Keratinocyte (primary cell): ENCODE results near the gene SOX1. TPM values are rescaled to one million over a fixed set of nuclear protein-coding genes. Genes with fewer than 3 reads are reported as not detected.
A peak's percentile ranks its signal among the peaks of the same experiment; 100 is the strongest.

ENCODE experiments used
- DNase-seq: peaks from one replicate; pipeline ENCODE4 v3.0.0-alpha.2; 2011; ENCODE audit warnings: low read depth, missing footprints, low spot score
- FAIRE-seq: peaks from 2 replicates; lab custom pipeline; 2011; peaks lifted over from hg19 to GRCh38; lab: Jason Lieb, UNC
- H2AFZ ChIP-seq: 2 replicates; pipeline ENCODE4 v1.6.0; 2012; ENCODE audit warnings: low read length, control low read depth, inconsistent platforms; ENCODE audit not compliant: control insufficient read depth
- H3K27ac ChIP-seq: 2 replicates; pipeline ENCODE4 v1.5.1; 2011; ENCODE audit warnings: low read length; ENCODE audit not compliant: control insufficient read depth, insufficient read depth
- H3K27me3 ChIP-seq: 3 replicates; pipeline ENCODE4 v1.6.0; 2011; ENCODE audit warnings: low read length; ENCODE audit not compliant: control insufficient read depth, insufficient read depth; ENCODE audit errors: extremely low read depth
- H3K36me3 ChIP-seq, 2 experiments: 2 replicates in 1 of 2; 3 replicates in 1 of 2; pipeline ENCODE4 v1.5.1; 2011; ENCODE audit warnings: low read length in 2 of 2, mild to moderate bottlenecking in 1 of 2; ENCODE audit not compliant: control insufficient read depth in 2 of 2, insufficient read depth in 2 of 2; ENCODE audit errors: extremely low read depth in 1 of 2
- H3K4me1 ChIP-seq: 3 replicates; pipeline ENCODE4 v1.5.1; 2011; ENCODE audit warnings: low read length; ENCODE audit not compliant: control insufficient read depth, insufficient read depth; ENCODE audit errors: extremely low read depth
- H3K4me2 ChIP-seq: 3 replicates; pipeline ENCODE4 v1.6.0; 2011; ENCODE audit warnings: low read depth, low read length; ENCODE audit not compliant: control insufficient read depth, insufficient read depth; ENCODE audit errors: extremely low read depth
- H3K4me3 ChIP-seq, 3 experiments: fragments of 200-600 bp in 1 of 3; sonication (generic) in 1 of 3; 2 replicates in 2 of 3; 3 replicates in 1 of 3; pipeline ENCODE4 v1.5.1; 2011 to 2016; ENCODE audit warnings: low read length in 3 of 3, mild to moderate bottlenecking in 3 of 3, control low read depth in 2 of 3, inconsistent platforms in 1 of 3, low read depth in 1 of 3, mixed read lengths in 1 of 3, mixed run types in 1 of 3, moderate library complexity in 1 of 3; ENCODE audit not compliant: control insufficient read depth in 2 of 3, insufficient read depth in 2 of 3; ENCODE audit errors: extremely low read depth in 1 of 3
- H3K79me2 ChIP-seq: 2 replicates; pipeline ENCODE4 v1.6.0; 2012; ENCODE audit warnings: low read length; ENCODE audit not compliant: control insufficient read depth, insufficient read depth
- H3K9ac ChIP-seq: 3 replicates; pipeline ENCODE4 v1.6.0; 2011; ENCODE audit warnings: low read length; ENCODE audit not compliant: control insufficient read depth, insufficient read depth; ENCODE audit errors: extremely low read depth
- H3K9me1 ChIP-seq: 3 replicates; pipeline ENCODE4 v1.6.0; 2011; ENCODE audit warnings: low read length; ENCODE audit not compliant: control insufficient read depth, insufficient read depth; ENCODE audit errors: extremely low read depth
- H3K9me3 ChIP-seq: 2 replicates; pipeline ENCODE4 v1.5.1; 2012; ENCODE audit warnings: low read depth, low read length; ENCODE audit not compliant: control insufficient read depth
- H4K20me1 ChIP-seq: 3 replicates; pipeline ENCODE4 v1.6.0; 2011; ENCODE audit warnings: low read length; ENCODE audit not compliant: control insufficient read depth, insufficient read depth; ENCODE audit errors: extremely low read depth
- EZH2 ChIP-seq: IDR thresholded peaks from one replicate; pipeline ENCODE4 v1.6.1; 2012; ENCODE audit warnings: inconsistent platforms, mild to moderate bottlenecking, low read length, moderate library complexity
- dilution Hi-C: fragments of 300-500 bp; cut with MboI; formaldehyde crosslinking; loops from one replicate; pipeline ENCODE4 v1.7.0; 2020; ENCODE audit warnings: low sequenced_read_pairs; ENCODE audit not compliant: extremely low pct_ligation_motif_present
- polyA plus RNA-seq, 5 experiments: library from polyadenylated mRNA; depleted of rRNA in 3 of 5; stranded (reverse) in 3 of 5; stranded (forward) in 1 of 5; unstranded in 1 of 5; fragments of >200 nt; gene quantifications; 1 replicate in 1 of 5; 2 replicates in 3 of 5; 3 replicates in 1 of 5; pipeline versions ENCODE4 v1.2.1 to v1.2.3, GENCODE V29; 2011 to 2012; ENCODE audit warnings: missing spikeins in 2 of 5, low read depth in 1 of 5, low replicate concordance in 1 of 5
- TF ChIP-seq, protein P1 (sequence below), 3 experiments: IDR thresholded peaks in 1 of 3; conservative IDR thresholded peaks in 1 of 3; optimal IDR thresholded peaks in 1 of 3; 2 replicates in 2 of 3; 3 replicates in 1 of 3; pipeline versions ENCODE3 to v1.5.1; 2011; ENCODE audit warnings: low read length in 3 of 3, mild to moderate bottlenecking in 3 of 3, moderate library complexity in 2 of 3, control low read depth in 1 of 3, inconsistent platforms in 1 of 3; ENCODE audit not compliant: insufficient read depth in 2 of 3; ENCODE audit errors: extremely low read depth in 1 of 3

SOX1 gene
- polyA plus RNA-seq, 1 donor (not counting 4 experiments of a cell fraction or from before 2014, with no cell fraction given) = not detected

DNA sequence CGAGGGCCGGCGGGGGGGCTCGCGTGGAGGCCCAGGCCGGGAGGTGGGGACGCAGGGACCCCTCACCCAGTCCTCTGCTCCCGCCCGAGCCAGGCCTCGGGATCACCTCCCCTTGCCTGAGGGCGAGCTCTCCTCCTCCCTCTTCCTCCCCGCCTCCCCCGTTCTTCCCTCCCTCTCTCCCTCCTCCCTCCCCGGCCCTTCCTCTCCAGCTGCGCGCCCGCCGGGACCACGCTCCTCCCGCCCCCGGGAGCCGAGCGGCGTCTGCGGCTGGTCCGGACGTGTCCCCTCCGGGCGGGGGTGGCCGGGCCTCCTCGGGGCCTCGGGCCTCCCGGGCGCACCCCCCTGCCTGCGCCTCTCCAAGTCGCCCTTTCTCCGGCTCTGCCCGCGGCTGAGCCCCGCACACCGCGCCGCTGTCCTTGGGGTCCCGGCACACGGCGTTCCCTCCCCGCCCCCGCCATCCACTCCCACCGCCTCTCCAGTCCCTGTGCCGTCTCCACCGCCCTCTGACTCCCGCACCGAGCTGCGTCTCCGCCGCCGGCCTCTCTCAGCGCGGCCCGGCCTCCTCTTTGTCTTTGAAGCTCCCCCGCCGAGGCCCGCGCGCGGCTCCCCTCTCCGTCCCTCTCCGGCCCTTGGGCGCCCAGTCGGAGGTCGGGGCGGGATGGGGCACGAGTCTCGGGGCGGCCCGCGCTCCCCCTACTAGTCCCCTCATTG lies 5.7 kb downstream of the SOX1 start:
- Histone ChIP-seq H3K9ac (no peak overlapping the region), H3K9me1 (no peaks in the 10 kb centered on the region), H2AFZ (no peak overlapping the region), H4K20me1 (no peaks in the 10 kb centered on the region), H3K9me3 (no peaks in the 10 kb centered on the region), H3K4me1 (no peaks in the 10 kb centered on the region), H3K79me2 (no peaks in the 10 kb centered on the region), H3K4me3 (no peak overlapping the region), H3K36me3 (no peaks in the 10 kb centered on the region), H3K27ac (no peak overlapping the region), H3K27me3 (peaks cover 77% of the 10 kb centered on the region), H3K4me2 (no peak overlapping the region)
- no peak for DNase-seq
- TF ChIP-seq EZH2 = peak; percentile 39
- TF ChIP-seq, protein P1, sequence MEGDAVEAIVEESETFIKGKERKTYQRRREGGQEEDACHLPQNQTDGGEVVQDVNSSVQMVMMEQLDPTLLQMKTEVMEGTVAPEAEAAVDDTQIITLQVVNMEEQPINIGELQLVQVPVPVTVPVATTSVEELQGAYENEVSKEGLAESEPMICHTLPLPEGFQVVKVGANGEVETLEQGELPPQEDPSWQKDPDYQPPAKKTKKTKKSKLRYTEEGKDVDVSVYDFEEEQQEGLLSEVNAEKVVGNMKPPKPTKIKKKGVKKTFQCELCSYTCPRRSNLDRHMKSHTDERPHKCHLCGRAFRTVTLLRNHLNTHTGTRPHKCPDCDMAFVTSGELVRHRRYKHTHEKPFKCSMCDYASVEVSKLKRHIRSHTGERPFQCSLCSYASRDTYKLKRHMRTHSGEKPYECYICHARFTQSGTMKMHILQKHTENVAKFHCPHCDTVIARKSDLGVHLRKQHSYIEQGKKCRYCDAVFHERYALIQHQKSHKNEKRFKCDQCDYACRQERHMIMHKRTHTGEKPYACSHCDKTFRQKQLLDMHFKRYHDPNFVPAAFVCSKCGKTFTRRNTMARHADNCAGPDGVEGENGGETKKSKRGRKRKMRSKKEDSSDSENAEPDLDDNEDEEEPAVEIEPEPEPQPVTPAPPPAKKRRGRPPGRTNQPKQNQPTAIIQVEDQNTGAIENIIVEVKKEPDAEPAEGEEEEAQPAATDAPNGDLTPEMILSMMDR (optimal IDR thresholded peaks at IDR 0.05 in 1 of 3, IDR thresholded peaks at IDR 0.05 in 1 of 3, conservative IDR thresholded peaks at IDR 0.05 in 1 of 3; ENCODE audit: extremely low read depth in 1 of 3, insufficient read depth in 2 of 3, low read length in 3 of 3) = no peak
- FAIRE-seq = no peak
- dilution Hi-C loops = no loop called here

- H2AFZ ChIP-seq = no peak overlapping the region
- no peaks in the 10 kb centered on the region for H4K20me1 ChIP-seq
- no peaks in the 10 kb centered on the region for H3K9me1 ChIP-seq
- no peak overlapping the region for H3K4me2 ChIP-seq
- peaks cover 77% of the 10 kb centered on the region for H3K27me3 ChIP-seq
- no peak overlapping the region for H3K9ac ChIP-seq
- H3K4me1 ChIP-seq = no peaks in the 10 kb centered on the region
- dilution Hi-C loops = no loop called here
- H3K27ac ChIP-seq = no peak overlapping the region
- H3K36me3 ChIP-seq = no peaks in the 10 kb centered on the region
- no peaks in the 10 kb centered on the region for H3K79me2 ChIP-seq
- TF ChIP-seq, protein P1 (optimal IDR thresholded peaks at IDR 0.05 in 1 of 3, IDR thresholded peaks at IDR 0.05 in 1 of 3, conservative IDR thresholded peaks at IDR 0.05 in 1 of 3; ENCODE audit: extremely low read depth in 1 of 3, insufficient read depth in 2 of 3, low read length in 3 of 3) = no peak
- TF ChIP-seq EZH2 = no peak
- H3K9me3 ChIP-seq = no peaks in the 10 kb centered on the region
- DNase-seq (no peak), FAIRE-seq (no peak)
- H3K4me3 ChIP-seq = no peak overlapping the region
Measured at GRCh38 chr13:112073245-112074138, 6.5 kb downstream of the SOX1 start.
